ENCODE measurements around the gene TPST2. TPM values are rescaled to one million over a fixed set of nuclear protein-coding genes. Genes with fewer than 3 reads are reported as not detected.

Gene TPST2
- total and polyA plus RNA-seq, 9 of the 15 experiments (the other 6 are each of a cell fraction or from before 2014, with no cell fraction given), result 14.2 to 123 (median 60.1) TPM

DNA sequence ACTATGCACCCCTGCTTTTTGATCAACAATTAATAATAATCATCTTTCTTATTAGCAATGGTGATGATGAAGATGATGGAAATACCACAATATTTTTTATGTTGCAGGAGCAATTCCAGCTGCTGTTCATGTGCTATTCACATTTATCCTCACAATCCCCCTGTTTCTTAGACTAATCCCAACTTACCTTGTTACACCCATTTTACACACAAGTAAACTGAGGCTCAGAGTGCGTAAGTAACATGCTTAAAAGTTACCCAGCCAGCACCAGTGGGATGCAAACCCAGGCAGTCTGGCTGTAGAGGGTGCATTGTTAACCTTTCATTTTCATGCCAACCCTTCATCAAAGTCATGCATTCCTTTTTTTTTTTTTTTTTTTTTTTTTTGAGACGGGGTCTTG, 30.3 kb upstream of the TPST2 start:
- POLR2A ChIA-PET, result no interaction called here
- ATAC-seq, result no peak
- no peaks in the 10 kb centered on the region for H4K20me1 ChIP-seq (replicated peaks; ENCODE audit: control insufficient read depth, insufficient read depth, low read length)
- H3K27me3 ChIP-seq (ENCODE audit: control insufficient read depth in 2 of 2, insufficient read depth in 2 of 2, low read length in 2 of 2), result no peaks in the 10 kb centered on the region
- H3K9me3 ChIP-seq (replicated peaks; ENCODE audit: control insufficient read depth, insufficient read depth, low read depth, low read length), result no peaks in the 10 kb centered on the region
- no peak overlapping the region for H3K4me3 ChIP-seq
- DNase-seq (ENCODE audit: extremely low read depth in 1 of 4, low spot score in 3 of 4), result no peak
- H2AFZ ChIP-seq (ENCODE audit: low read depth, low read length), result no peak overlapping the region
- intact Hi-C loops (cut with micrococcal nuclease) (no loop called here), in situ Hi-C loops (cut with MboI) (no loop called here)
- H3K27ac ChIP-seq (ENCODE audit: extremely low read depth, low read depth, low read length), result no peak overlapping the region
- H3K36me3 ChIP-seq (ENCODE audit: control insufficient read depth, insufficient read depth, low read length), result no peaks in the 10 kb centered on the region
- CTCF ChIA-PET (ENCODE audit: low intra/inter-chr PET ratio), result no interaction called here
- H3K4me1 ChIP-seq (replicated peaks in 1 of 2; ENCODE audit: control insufficient read depth in 2 of 2, insufficient read depth in 2 of 2, low read length in 2 of 2), result peaks cover 45 to 48% of the 10 kb centered on the region in 2 experiments
- no peaks in the 10 kb centered on the region for H3K9me1 ChIP-seq (ENCODE audit: control insufficient read depth, insufficient read depth, low read length)
- H3K79me2 ChIP-seq (ENCODE audit: control insufficient read depth, insufficient read depth, low read length), result no peaks in the 10 kb centered on the region
- H3K4me2 ChIP-seq (ENCODE audit: insufficient read depth, low read length), result no peak overlapping the region
- 100% methylated on average over 1 of the region's 2 CpGs for WGBS (ENCODE audit: insufficient coverage, low coverage, missing lambda C conversion rate)
- FAIRE-seq, result no peak
- BruUV-seq (replicated peaks), result no TSS peak
- H3K9ac ChIP-seq (ENCODE audit: insufficient read depth in 1 of 2, low read depth in 2 of 2, low read length in 2 of 2), result no peak overlapping the region
- TF ChIP-seq, protein P1, sequence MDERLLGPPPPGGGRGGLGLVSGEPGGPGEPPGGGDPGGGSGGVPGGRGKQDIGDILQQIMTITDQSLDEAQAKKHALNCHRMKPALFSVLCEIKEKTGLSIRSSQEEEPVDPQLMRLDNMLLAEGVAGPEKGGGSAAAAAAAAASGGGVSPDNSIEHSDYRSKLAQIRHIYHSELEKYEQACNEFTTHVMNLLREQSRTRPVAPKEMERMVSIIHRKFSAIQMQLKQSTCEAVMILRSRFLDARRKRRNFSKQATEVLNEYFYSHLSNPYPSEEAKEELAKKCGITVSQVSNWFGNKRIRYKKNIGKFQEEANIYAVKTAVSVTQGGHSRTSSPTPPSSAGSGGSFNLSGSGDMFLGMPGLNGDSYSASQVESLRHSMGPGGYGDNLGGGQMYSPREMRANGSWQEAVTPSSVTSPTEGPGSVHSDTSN (CRISPR knock-in tag; IDR thresholded peaks at IDR 0.05; ENCODE audit: low read depth), result no peak
- TF ChIP-seq, protein P1 (tag; conservative IDR thresholded peaks at IDR 0.05; ENCODE audit: low read depth), result no peak
- TF ChIP-seq POLR2B (IDR thresholded peaks at IDR 0.05; ENCODE audit: low read depth, partially characterized antibody) (no peak), RCOR1 (IDR thresholded peaks at IDR 0.05; ENCODE audit: borderline replicate concordance in 1 of 2, low read depth in 2 of 2, low read length in 2 of 2) (peak in 1 of 2 experiments; percentile 38; a peak in 1 of 4 replicates), NELFE (IDR thresholded peaks at IDR 0.05; ENCODE audit: insufficient read depth, insufficient read length) (no peak), SMARCA4 (IDR thresholded peaks at IDR 0.05) (no peak), ARNT (IDR thresholded peaks at IDR 0.05) (no peak), BACH1 (tag; IDR thresholded peaks at IDR 0.05) (no peak), ARID1B (IDR thresholded peaks at IDR 0.05) (no peak), JUND (IDR thresholded peaks at IDR 0.05; ENCODE audit: borderline replicate concordance, low read depth, low read length) (no peak), JUND (tag; IDR thresholded peaks at IDR 0.05; ENCODE audit: borderline replicate concordance, low read depth, low read length) (no peak), C11orf30 (IDR thresholded peaks at IDR 0.05; ENCODE audit: low read depth) (no peak), HDAC2 (IDR thresholded peaks at IDR 0.05) (peak; percentile 29; the same call in 1 of the 2 replicates), GTF2E2 (tag; IDR thresholded peaks at IDR 0.05) (no peak), SRSF1 (IDR thresholded peaks at IDR 0.05; ENCODE audit: low read depth, low read length) (no peak), KDM1A (IDR thresholded peaks at IDR 0.05) (peak; percentile 29 to 61; a peak in 3 of 4 replicates), ZNF740 (CRISPR knock-in tag; IDR thresholded peaks at IDR 0.05) (no peak), ZNF740 (tag; IDR thresholded peaks at IDR 0.05) (no peak)
- TF ChIP-seq, protein P2, sequence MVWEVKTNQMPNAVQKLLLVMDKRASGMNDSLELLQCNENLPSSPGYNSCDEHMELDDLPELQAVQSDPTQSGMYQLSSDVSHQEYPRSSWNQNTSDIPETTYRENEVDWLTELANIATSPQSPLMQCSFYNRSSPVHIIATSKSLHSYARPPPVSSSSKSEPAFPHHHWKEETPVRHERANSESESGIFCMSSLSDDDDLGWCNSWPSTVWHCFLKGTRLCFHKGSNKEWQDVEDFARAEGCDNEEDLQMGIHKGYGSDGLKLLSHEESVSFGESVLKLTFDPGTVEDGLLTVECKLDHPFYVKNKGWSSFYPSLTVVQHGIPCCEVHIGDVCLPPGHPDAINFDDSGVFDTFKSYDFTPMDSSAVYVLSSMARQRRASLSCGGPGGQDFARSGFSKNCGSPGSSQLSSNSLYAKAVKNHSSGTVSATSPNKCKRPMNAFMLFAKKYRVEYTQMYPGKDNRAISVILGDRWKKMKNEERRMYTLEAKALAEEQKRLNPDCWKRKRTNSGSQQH (CRISPR knock-in tag; IDR thresholded peaks at IDR 0.05), result no peak
- TF ChIP-seq, protein P3, sequence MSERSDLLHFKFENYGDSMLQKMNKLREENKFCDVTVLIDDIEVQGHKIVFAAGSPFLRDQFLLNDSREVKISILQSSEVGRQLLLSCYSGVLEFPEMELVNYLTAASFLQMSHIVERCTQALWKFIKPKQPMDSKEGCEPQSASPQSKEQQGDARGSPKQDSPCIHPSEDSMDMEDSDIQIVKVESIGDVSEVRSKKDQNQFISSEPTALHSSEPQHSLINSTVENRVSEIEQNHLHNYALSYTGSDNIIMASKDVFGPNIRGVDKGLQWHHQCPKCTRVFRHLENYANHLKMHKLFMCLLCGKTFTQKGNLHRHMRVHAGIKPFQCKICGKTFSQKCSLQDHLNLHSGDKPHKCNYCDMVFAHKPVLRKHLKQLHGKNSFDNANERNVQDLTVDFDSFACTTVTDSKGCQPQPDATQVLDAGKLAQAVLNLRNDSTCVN (CRISPR knock-in tag; IDR thresholded peaks at IDR 0.05), result no peak
